HG02938 (cell line): ENCODE results near the gene SVOP.

Experiments
- ATAC-seq: cut with Tn5 transposase; IDR thresholded peaks from one replicate; pipeline ENCODE4 v1.9.1; 2021; ENCODE audit warnings: mild to moderate bottlenecking, moderate library complexity; ENCODE audit not compliant: unreplicated experiment

Gene SVOP

DNA sequence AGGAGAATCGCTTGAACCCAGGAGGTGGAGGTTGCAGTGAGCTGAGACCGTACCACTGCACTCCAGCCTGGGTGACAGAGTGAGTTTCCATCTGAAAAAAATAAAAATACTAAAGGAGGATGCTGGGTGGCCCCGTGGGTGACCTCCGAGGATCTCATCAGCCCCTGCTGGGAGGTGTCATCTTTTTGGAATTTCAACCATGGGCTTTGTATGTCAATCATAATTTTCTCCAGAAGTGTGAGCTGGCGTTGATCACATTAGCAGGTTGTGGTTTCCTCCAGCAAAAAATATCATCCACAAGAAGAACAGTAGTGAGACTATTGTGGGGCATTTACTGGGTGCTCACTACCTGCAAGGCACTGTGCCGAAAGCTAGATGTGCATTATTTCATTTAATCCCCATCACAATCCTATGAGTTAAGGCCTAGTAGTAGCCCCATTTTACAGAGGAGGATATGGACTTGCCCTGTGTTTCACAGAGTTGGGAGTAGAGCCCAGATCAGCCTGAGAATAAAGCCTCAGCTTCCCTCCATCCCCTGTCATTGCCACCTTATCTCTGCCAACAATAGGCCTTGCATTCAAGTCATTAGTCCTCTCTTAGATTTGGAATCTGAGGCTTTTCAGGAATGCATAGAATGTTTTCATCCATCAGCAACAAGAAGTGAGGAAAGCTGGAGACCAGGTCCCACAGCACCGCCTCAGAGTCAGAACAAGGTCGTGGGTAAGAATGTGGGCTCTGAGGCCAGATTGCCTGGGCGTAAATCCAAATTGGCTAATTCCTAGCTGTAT lies 39.8 kb downstream of the SVOP start:
- ATAC-seq = no peak

DNA sequence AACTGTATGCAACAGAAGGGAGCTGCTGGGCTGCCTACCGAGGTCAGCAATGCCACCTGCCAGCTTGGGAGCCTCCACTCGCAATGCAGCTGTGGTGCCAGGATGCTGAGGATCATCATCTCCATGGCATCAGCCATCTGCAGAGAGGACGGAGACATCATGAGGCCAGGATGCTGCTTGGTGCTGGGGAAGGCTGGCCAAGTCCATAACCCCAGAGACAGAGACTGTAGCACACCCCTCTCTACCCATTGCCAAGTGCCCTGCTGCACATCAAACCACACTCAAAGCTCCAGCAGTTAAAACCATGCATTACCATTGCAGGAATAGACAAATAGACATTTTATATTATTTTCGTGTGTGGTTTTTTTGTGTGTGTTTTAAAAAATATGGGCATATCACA lies 43.5 kb downstream of the SVOP start:
- ATAC-seq = no peak

DNA sequence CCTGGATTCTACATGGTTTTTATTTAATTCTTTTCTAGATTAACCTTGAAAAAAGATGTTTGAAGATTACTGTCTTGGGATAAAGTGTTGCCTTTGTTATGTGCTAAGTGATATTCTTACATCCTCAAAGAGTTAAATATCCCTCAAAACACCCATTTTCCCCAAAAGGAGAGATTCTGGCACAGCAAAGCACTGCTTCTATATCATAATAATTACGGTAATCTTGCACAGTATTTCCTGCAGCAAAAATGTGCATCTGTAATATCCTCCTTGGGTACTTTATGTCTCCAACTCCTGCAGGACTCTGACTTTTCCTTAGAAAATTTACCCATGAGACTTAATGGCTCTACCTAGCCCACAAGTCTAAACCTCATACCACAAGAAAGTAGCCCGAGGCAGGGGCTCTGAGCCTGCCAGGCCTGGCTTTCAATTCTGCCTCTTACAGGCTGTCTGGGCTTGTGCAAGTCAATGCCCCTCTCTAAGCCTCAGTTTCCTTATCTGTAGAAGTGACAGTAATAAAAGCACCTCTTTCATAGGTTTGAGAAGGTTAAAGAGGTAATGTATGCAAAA lies 45.8 kb downstream of the SVOP start:
- ATAC-seq = no peak

DNA sequence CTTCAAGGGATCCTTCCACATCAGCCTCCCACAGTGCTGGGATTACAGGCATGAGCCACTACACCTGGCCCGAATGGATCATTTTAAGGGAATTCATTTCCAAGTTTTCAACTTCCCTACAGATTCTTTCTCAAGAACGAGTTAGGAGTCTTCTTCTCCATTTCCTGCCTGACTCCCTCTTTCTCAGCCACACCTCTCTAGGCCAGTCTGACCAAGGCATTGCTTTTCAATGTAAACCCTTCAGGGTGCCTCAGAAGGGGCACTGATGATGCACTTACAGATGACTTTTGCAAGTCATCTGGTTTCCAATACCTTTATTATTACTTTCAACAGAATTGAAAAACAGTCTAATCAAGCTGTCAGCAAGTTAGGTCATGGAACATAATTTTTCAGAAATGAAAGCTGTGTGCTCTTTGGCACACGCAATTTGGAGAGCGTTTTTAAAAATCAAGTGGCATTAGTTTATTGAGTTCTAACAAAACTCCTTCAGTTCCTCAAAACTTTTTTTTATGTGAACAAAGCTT lies 47.2 kb downstream of the SVOP start:
- ATAC-seq = no peak

DNA sequence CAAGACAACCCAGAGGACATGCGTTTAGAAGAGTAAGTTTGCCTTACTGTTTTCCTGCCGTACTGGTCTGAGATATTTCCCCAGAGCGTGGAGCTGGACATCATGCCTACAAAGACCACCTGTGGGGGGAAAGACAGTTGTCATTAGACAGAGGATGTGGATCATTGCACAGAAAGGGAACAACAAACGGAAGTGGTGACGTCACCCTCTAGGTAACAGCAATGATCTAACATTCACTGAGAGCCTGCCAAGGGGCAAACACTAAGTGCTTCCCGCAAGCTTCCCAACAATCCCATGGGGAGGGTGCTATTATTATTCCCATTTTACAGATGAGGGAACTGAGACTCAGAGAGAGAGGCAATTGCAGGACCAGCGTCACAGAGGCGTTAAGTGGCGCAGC lies 48.5 kb downstream of the SVOP start:
- no peak for ATAC-seq

DNA sequence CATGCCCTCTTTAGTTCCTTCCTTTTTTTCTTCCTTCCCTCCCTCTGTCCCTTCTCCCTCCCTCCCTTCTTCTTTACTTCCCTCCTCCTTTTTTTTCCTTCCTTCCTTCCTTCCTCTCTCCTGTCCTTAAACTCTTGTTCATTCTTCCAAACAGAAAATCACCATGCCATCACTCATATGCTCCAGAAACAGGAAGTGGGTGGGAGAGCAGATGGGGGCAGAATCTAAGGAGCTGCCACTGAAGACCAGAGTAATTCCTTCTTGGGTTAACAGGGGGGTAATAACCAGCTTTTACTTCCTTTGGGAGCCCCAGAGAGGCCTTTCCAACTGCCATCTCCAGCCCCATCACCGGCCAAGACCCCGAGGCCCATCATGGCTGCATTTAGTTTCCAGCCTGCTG lies 51.2 kb downstream of the SVOP start:
- no peak for ATAC-seq

DNA sequence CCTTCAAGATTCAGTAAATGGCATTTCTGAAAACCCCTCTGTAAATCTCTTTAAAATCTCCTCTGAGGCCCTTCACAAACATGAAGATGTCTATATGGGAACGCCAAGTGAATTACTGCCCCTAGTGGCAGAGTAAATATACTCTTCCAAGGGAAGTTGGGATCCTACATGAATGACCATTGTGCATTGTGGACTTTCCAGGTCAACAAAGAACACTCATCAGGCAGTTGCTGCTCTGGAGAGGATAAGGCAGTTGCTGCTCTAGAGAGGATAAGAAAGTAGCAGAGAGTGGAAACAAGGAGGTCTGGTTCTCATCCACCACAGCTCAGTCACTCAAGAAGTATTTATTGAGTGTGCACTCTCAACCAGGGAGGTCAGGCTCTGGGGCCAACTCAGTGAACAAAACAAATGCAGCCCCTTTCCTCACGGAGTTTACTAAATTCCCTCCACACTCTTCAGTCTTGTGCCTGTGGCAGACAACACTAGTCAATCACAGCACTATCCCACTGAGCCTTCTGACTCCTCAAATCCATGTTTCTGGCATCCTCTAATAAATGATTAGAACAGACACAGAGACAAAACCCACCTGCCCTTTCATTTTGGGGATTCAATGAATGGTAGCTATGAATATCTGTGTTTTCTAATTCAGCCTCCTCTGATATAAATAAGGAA lies 52.9 kb downstream of the SVOP start:
- ATAC-seq = no peak

DNA sequence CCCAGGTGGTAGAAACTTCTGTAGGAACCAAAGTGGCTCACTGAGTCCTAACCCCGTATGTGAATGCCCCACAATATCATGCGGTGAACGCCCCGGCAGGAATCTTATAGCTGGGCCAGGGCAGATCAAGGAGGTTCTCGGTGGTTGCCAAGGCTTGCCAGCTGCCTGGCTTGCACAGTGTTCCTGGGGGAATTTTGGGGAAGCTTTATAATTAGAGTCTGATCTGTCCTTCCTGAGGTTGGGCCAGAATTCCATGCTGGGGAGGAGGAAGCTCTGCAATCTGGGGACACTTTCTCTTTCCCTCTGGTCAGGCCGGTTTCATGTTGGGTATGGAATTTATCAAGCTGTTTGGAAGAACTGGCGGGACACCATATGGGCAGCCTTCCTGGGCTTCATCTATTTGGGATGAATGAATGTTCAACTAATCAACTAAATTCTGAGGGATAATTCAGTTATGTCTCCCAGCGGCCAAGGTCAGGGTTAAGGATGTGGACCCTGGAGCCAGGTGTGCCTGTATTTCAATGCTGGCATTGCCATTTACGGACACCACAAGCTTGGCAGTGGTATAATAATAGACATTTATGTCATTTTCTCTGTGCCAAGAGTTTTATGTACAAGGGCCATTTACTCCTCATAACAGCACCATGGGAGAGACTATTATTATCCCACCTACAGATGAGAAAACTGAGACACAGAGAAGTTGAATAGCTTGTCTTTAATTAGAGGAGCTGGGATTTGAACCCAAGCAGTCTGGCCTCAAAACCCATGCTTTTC lies 54.3 kb downstream of the SVOP start:
- no peak for ATAC-seq

DNA sequence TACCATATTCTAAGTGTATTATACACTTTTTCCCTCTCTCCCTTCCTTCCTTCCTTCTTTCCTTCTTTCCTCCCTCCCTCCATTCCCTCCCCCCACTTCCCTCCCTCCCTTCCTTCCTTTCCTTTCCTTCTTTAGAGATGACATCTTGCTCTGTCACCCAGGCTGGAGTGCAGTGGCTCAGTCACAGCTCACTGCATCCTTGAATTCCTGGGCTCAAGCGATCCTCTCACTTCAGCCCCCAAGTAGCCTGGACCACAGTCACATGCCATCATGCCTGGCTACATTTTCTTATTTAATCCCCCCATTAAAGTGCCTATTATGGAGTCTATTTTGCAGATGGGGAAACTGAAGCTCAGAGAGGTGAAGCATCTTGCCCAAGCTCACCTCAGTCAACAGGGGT lies 55.0 kb downstream of the SVOP start:
- ATAC-seq = no peak

DNA sequence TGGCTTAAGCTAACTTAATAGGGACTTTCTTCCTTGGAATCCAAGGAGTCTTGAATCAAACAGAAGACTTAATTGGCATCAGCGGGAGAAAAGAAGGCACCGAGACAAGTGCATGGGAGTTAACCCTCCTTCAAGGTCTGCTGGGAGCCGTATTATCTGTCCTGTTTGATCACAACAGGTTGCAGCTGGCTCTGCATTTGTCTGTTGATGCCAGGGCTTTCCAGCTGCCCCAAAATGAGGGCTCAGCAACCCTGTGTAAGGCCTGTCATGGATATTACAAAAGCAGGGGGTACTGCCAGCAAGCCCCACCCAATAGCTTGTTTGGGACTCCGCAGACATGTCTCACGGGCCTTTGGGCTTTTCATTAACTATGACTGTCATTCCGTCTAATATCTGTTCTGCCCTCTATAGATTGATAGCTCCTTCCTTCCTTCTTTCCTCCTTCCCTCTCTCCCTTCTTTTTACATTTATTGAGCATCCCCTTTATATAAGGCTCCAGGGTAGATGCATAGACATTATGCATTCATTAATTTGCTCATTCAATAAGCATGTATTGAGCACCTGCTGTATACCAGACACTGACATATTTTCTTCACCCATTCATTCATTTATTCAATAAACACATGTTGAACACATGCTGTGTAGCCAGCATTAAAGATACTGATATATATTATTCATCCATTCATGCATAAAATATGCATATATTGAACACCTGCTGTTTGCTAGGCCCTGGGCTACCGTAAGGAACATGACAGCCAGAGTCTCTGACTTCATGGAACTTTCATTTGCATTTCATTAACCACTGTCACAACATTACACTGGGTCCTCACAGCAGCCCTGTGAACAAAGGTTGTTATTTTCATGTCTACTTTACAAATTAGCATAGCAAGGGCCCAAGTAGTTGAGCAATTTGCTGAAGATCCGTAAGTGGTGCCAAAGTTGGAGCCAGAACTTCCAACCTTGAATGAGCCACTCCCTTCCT lies 56.2 kb downstream of the SVOP start:
- ATAC-seq = no peak

DNA sequence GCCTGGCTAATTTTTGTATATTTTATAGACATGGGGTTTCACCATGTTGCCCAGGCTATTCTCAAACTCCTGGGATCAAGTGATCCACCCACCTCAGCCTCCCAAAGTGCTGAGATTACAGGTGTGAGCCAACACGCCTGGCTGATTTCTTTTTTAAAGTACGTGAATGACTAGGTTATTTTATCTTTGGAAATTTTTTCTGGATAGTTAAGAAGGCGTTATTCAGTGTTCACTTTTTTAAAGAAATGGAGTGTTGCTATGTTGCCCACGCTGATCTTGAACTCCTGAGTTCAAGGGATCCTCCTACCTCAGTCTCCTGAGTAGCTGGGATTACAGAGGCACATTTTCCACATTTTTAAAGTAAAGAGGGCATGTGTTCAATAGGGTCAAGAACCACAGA lies 58.6 kb downstream of the SVOP start:
- ATAC-seq = no peak

DNA sequence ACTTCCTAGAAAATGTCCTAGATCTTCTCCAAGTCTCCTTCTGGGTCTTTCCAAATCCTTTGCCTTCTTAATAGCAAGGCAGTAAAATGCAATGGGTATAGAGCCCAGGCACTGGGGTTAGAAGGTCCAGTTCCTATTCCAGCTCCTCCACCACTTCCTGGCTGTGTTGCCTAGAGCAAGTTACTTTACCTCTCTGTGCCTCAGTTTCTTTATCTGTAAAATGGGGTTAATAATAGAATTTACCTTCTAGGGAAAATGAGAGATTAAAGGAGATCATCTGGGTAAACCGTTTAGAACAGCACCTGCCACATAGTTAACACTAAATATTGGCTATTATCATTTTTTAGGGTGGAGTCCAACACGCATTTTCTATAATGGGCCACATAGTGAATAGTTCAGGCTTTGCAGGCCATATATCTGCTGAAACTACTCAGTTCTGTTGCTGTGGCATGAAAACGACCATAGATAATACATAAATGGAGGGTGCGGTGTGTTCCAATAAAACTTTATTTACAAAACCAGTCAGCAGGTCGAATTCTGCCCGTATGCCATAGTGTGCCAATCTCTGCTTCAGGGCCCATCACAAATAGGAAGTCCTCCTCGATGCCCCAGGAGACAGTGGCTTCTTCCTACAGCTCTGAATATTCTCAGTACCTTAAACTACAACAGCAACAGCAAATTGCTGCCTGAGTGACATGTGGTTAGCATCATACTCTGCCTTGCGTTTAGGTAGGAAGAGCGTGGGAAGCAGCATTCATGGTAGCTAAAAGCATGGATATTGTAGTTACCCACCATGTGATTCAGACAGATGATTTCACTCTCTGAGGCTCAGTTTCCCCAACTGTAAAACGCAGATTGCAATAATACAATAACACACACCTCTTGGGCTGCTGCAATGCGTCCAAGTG lies 60.9 kb downstream of the SVOP start:
- ATAC-seq = no peak

DNA sequence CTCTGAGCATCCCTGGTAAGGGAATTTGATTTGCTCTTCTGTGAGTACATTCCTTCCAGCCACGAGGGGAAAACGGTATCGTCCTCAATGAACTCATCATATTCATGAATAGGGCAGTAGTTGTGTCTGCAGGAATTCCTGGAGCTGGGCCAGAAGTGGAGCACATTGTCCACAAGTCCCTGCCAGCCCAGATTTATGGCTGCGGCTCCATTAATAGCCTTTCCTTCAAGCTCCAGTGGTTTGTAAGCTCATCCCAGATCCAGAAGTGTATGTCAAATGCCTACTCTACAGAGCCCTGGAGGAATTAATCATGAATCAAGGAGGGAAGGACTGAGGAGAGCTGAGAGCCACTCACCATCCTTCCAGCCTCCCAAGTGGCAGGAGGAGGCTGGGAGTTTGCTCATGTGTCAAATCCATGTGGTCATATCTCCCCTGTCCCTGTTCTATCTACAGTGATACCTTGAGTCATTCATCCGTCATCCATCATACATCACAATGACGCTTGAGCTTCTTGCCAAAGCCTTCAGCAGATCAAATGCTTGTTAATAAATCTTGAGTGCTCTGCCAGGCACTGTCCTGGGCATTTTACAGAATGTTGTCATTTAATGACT lies 65.5 kb downstream of the SVOP start:
- no peak for ATAC-seq

DNA sequence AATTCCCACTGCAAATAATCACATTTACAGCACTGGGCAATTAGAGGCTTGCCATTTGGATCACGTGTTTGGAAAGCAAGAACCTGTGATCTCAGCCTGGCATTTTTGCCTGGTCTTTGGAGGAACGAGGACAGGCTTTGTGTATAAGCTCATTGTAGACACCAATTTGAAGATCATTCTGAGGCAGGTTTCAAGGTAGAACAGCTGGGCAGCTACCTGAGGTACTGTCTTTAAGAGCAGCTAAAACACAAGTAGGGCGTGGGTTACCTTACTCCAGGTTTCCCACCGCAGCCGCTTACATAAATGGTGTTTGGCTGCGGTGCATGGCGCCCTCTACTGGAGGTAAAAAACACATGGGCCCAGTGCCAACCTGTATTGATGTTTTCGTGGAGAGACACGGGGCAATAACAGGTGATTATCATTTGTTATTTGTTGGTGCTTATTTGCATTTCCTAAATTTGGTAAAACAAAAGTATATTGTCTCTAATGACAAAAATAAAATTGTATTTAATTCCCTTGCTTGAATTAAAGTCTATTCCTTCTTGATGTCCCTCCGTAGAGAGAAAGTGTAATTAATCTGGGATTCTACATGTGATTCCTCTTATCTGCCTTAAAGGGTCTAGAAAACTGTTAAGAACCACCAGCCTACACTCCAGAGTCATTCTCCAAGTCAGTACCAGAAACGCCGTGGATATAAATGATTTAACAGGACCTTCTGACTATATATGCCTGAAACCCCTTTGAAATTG lies 69.7 kb downstream of the SVOP start:
- peak; percentile 51 for ATAC-seq

DNA sequence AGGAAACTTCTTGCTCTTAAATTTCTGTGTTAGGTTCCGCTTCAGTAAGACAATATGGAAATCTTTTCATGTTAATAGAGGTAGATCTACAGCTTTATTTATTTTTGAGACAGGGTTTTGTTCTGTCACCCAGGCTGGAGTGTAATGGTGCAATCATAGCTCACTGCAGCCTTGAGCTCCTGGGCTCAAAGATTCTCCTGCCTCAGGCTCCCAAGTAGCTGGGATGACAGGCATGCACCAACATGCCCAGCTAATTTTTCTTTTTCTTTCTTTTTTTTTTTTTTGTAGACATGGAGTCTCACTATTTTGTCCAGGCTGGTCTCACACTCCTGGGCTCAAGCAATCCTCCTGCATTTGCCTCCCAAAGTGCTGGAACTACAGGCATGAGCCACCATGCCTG lies 70.9 kb downstream of the SVOP start:
- no peak for ATAC-seq

DNA sequence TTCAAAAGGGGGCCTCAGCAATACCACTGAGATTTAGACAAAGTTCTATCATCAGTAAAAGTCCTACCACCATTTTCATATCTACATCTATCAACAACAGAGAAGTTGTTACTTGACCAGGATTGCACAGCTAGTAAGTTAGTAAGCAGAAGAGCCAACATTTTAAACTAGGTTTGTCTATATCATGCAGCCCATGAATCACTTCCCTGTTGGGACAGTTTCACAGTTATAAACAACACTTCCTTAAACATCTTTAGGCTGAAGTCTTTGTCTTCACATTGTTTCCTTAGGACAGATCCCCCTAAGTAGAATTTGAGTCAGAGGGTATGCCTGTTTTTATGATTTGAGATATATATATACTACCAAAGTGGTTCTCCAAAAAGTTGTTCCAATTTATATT lies 72.5 kb downstream of the SVOP start:
- ATAC-seq = no peak

DNA sequence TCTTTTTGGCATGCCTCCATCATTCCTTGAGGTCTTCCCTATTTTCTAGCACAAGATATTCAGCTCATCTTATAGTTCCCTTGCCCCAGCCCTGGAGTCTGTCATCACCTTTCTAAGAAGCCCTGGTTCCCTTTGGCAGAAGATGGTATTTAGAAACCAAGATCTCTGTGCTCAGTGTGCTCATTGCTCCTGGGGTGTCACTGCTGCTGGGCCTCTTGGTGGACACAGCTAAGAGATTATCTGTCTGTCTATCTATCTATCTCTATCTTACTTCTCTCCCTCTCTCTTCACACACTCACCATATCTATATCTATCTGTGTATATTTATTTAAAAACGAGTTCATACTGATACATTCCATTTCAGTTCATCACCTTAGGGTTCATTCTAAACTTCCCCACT lies 73.8 kb downstream of the SVOP start:
- ATAC-seq = no peak

DNA sequence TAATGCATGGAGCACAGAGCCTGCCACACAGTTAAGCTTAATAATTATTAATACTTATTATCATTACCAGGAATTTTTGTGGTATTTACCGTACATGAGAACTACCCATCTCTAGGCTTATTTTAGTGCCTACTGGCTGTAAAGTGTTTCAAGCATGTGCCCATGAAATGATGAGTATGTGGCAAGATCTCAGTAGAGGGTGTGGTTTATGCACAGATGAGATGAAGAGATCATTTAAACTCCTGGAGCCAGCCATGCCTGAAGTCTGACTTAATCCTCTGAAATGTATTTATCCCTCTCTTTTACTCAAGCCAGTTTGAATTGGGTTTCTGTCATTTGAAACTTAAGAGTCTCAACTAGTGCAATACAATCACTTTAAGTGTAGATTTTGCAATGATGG lies 80.7 kb downstream of the SVOP start:
- no peak for ATAC-seq
